ENCODE measurements around the gene FOXRED2. TPM values are rescaled to one million over a fixed set of nuclear protein-coding genes. Genes with fewer than 3 reads are reported as not detected.

Gene FOXRED2
- total RNA-seq, 1 donor from 2014 or later: 48.0 TPM

- TF ChIP-seq CTCF (IDR thresholded peaks at IDR 0.05): no peak
- H3K4me1 Mint-ChIP-seq (ENCODE audit: unreplicated experiment): peaks cover 49% of the 10 kb centered on the region
- H3K4me3 Mint-ChIP-seq (ENCODE audit: unreplicated experiment): no peak overlapping the region
- H3K36me3 Mint-ChIP-seq (ENCODE audit: unreplicated experiment): no peaks in the 10 kb centered on the region
- DNase-seq (ENCODE audit: extremely low spot score, unreplicated experiment): no peak
- H3K27me3 Mint-ChIP-seq (ENCODE audit: unreplicated experiment): no peaks in the 10 kb centered on the region
- H3K9me3 Mint-ChIP-seq (ENCODE audit: unreplicated experiment): no peaks in the 10 kb centered on the region
- H3K27ac Mint-ChIP-seq (ENCODE audit: unreplicated experiment): no peak overlapping the region
Observed at GRCh38 chr22:36460202-36460601, 46.6 kb downstream of the FOXRED2 start.

GRCh38 chr22:36457688-36458450, 49.0 kb downstream of the FOXRED2 start:
- no peaks in the 10 kb centered on the region for H3K27me3 Mint-ChIP-seq (ENCODE audit: unreplicated experiment)
- no peak for TF ChIP-seq CTCF (IDR thresholded peaks at IDR 0.05)
- no peak for DNase-seq (ENCODE audit: extremely low spot score, unreplicated experiment)
- peak overlapping the region; percentile 77 for H3K27ac Mint-ChIP-seq (ENCODE audit: unreplicated experiment)
- peaks cover 48% of the 10 kb centered on the region for H3K4me1 Mint-ChIP-seq (ENCODE audit: unreplicated experiment)
- no peak overlapping the region for H3K4me3 Mint-ChIP-seq (ENCODE audit: unreplicated experiment)
- no peaks in the 10 kb centered on the region for H3K36me3 Mint-ChIP-seq (ENCODE audit: unreplicated experiment)
- no peaks in the 10 kb centered on the region for H3K9me3 Mint-ChIP-seq (ENCODE audit: unreplicated experiment)

- Mint-ChIP-seq H3K36me3 (ENCODE audit: unreplicated experiment) (no peaks in the 10 kb centered on the region), H3K4me3 (ENCODE audit: unreplicated experiment) (no peak overlapping the region), H3K9me3 (ENCODE audit: unreplicated experiment) (no peaks in the 10 kb centered on the region), H3K4me1 (ENCODE audit: unreplicated experiment) (peaks cover 42% of the 10 kb centered on the region), H3K27me3 (ENCODE audit: unreplicated experiment) (no peaks in the 10 kb centered on the region), H3K27ac (ENCODE audit: unreplicated experiment) (peak overlapping the region; percentile 45)
- no peak for TF ChIP-seq CTCF (IDR thresholded peaks at IDR 0.05)
- no peak for DNase-seq (ENCODE audit: extremely low spot score, unreplicated experiment)
Observed at GRCh38 chr22:36456464-36456845, 50.4 kb downstream of the FOXRED2 start.

- Mint-ChIP-seq H3K27me3 (ENCODE audit: unreplicated experiment) (no peaks in the 10 kb centered on the region), H3K36me3 (ENCODE audit: unreplicated experiment) (no peaks in the 10 kb centered on the region), H3K4me1 (ENCODE audit: unreplicated experiment) (peaks cover 41% of the 10 kb centered on the region), H3K27ac (ENCODE audit: unreplicated experiment) (peak overlapping the region; percentile 50), H3K9me3 (ENCODE audit: unreplicated experiment) (no peaks in the 10 kb centered on the region), H3K4me3 (ENCODE audit: unreplicated experiment) (peak overlapping the region; percentile 26)
- no peak for DNase-seq (ENCODE audit: extremely low spot score, unreplicated experiment)
- no peak for TF ChIP-seq CTCF (IDR thresholded peaks at IDR 0.05)
Observed at GRCh38 chr22:36455571-36456463, 51.0 kb downstream of the FOXRED2 start.

Measured in osteocyte (in vitro differentiated cells).